ENCODE data around the gene TNNT3. TPM values are rescaled to one million over a fixed set of nuclear protein-coding genes. Genes with fewer than 3 reads are reported as not detected.
A peak's percentile ranks its signal among the peaks of the same experiment; 100 is the strongest.

TNNT3 gene
- total RNA-seq (1 to 10 TPM; 2.0 to 3.0 TPM), polyA plus RNA-seq (ENCODE audit: insufficient read length in 6 of 6) (1 to 10 TPM; 1.7 to 4.4 (median 2.5) TPM)
- long read RNA-seq, donor 1: 0 reads
- long read RNA-seq, donor 2: 0 reads
- long read RNA-seq, donor 3: 0 reads
- long read RNA-seq, donor 4, partial matches to known transcripts: 0 of 1 reads
- long read RNA-seq, donor 4, other reads (novel, unspliced or antisense): 1 of 1 reads
- long read RNA-seq, donor 5: 0 reads
- long read RNA-seq, donor 6: 0 reads
- long read RNA-seq, donor 7: 0 reads
- long read RNA-seq, donor 8: 0 reads
- long read RNA-seq, donor 9: 0 reads
- long read RNA-seq, donor 10: 0 reads
- long read RNA-seq, donor 11: 0 reads
- long read RNA-seq, donor 12: 0 reads

GRCh38 chr11:1919391-1920127 is at the start of gene TNNT3:
TSS of gene TNNT3 (plus strand) at chr11:1919703. CDS start at chr11:1922875, 3,172 bp downstream.
- H3K36me3 ChIP-seq: no peaks in the 10 kb centered on the region
- H3K27me3 ChIP-seq: peaks cover 0 to 16% of the 10 kb centered on the region in 2 donors
- no peak for TF ChIP-seq CTCF (IDR thresholded peaks at IDR 0.05)
- H3K27ac ChIP-seq: no peak within 1 kb of the TSS
- intact Hi-C loops (cut with DNase I): no loop called here
- no peak for ATAC-seq
- DNase-seq: peak in 2 of 4 donors; percentile 26 to 72
- H3K4me3 ChIP-seq: no peak within 1 kb of the TSS
- no peaks in the 10 kb centered on the region for H3K9me3 ChIP-seq
- H3K4me1 ChIP-seq: no peaks in the 10 kb centered on the region

GRCh38 chr11:1870326-1870696 is 49.2 kb upstream of the TNNT3 start:
- TF ChIP-seq CTCF (IDR thresholded peaks at IDR 0.05): no peak
- H3K27ac ChIP-seq: no peak overlapping the region
- ATAC-seq: no peak

GRCh38 chr11:1870721-1871466 is 48.6 kb upstream of the TNNT3 start:
- H3K27me3 ChIP-seq: peaks cover 0 to 50% of the 10 kb centered on the region in 2 donors
- H3K27ac ChIP-seq: peak overlapping the region in 1 of 2 donors; percentile 5
- ATAC-seq: peak; percentile 35
- H3K9me3 ChIP-seq: no peaks in the 10 kb centered on the region
- peaks cover 0 to 9% of the 10 kb centered on the region in 2 donors for H3K36me3 ChIP-seq
- peak in 1 of 4 donors; percentile 82 for DNase-seq
- intact Hi-C loops (cut with DNase I): no loop called here
- peaks cover 0 to 24% of the 10 kb centered on the region in 2 donors for H3K4me1 ChIP-seq
- H3K4me3 ChIP-seq: no peak overlapping the region
- no peak for TF ChIP-seq CTCF (IDR thresholded peaks at IDR 0.05)

More at GRCh38 chr11:1870326-1870696, 49.2 kb upstream of the TNNT3 start:
- Histone ChIP-seq H3K36me3 (peaks cover 0 to 13% of the 10 kb centered on the region in 2 donors), H3K4me3 (no peak overlapping the region), H3K4me1 (peaks cover 0 to 22% of the 10 kb centered on the region in 2 donors), H3K9me3 (no peaks in the 10 kb centered on the region), H3K27me3 (peaks cover 0 to 49% of the 10 kb centered on the region in 2 donors)
- DNase-seq: peak in 1 of 4 donors; percentile 59
- intact Hi-C loops (cut with DNase I): no loop called here

- H3K27me3 ChIP-seq: peaks cover 0 to 55% of the 10 kb centered on the region in 2 donors
- TF ChIP-seq CTCF (IDR thresholded peaks at IDR 0.05): no peak
- H3K9me3 ChIP-seq: no peaks in the 10 kb centered on the region
- H3K4me3 ChIP-seq: no peak overlapping the region
- intact Hi-C loops (cut with DNase I): no loop called here
- peaks cover 0 to 30% of the 10 kb centered on the region in 2 donors for H3K4me1 ChIP-seq
- ATAC-seq (no peak), DNase-seq (peak in 2 of 4 donors; percentile 26 to 53)
- H3K36me3 ChIP-seq: peaks cover 0 to 6% of the 10 kb centered on the region in 2 donors
- H3K27ac ChIP-seq: no peak overlapping the region
Measured at GRCh38 chr11:1871531-1871930, 48.0 kb upstream of the TNNT3 start.

Measured in left lung (tissue), 14 donors.